Activated T-cell treated with anti-CD3 and anti-CD28 coated beads for 1 hour (primary cell): ENCODE measurements around the gene PLAU.
"Not testable (repeated sequence)": the region's sequence is repeated elsewhere in the genome, so short reads cannot be mapped to it uniquely, and the experiment has no call there.

Source experiments
- DNase-seq: peaks from one replicate; pipeline ENCODE4 v3.0.0-alpha.2; 2020; ENCODE audit warnings: low read depth

The PLAU gene

GRCh38 chr10:73922007-73922863, 11.3 kb downstream of the PLAU start:
- DNase-seq: no peak

- DNase-seq: no peak
Observed at GRCh38 chr10:73922864-73923133, 11.9 kb downstream of the PLAU start.

GRCh38 chr10:73923935-73924598, 13.1 kb downstream of the PLAU start:
- no peak for DNase-seq

- DNase-seq: no peak
Observed at GRCh38 chr10:73924935-73925334, 14.0 kb downstream of the PLAU start.

GRCh38 chr10:73925539-73925938, 14.6 kb downstream of the PLAU start:
- no peak for DNase-seq

- DNase-seq: no peak
Observed at GRCh38 chr10:73926152-73926764, 15.3 kb downstream of the PLAU start.

GRCh38 chr10:73930630-73931327, 19.8 kb downstream of the PLAU start:
- DNase-seq: not testable (repeated sequence)

GRCh38 chr10:73931767-73932619, 21.1 kb downstream of the PLAU start:
- peak; percentile 36 for DNase-seq

- no peak for DNase-seq
Observed at GRCh38 chr10:73932620-73933112, 21.7 kb downstream of the PLAU start.

GRCh38 chr10:73934074-73934473, 23.1 kb downstream of the PLAU start:
- DNase-seq: no peak

GRCh38 chr10:73935895-73936294, 25.0 kb downstream of the PLAU start:
- no peak for DNase-seq

GRCh38 chr10:73937333-73938043, 26.6 kb downstream of the PLAU start:
- DNase-seq: no peak

GRCh38 chr10:73940634-73941221, 29.8 kb downstream of the PLAU start:
- DNase-seq: peak; percentile 79

- no peak for DNase-seq
Observed at GRCh38 chr10:73941300-73941699, 30.4 kb downstream of the PLAU start.

GRCh38 chr10:73944356-73945100, 33.6 kb downstream of the PLAU start:
- DNase-seq: no peak

GRCh38 chr10:73946253-73947145, 35.6 kb downstream of the PLAU start:
- no peak for DNase-seq

GRCh38 chr10:73948947-73949633, 38.2 kb downstream of the PLAU start:
- DNase-seq: no peak
